GM18499 (cell line): Measurements from ENCODE around the gene EHD4.

Experiments used
- ATAC-seq: cut with Tn5 transposase; IDR thresholded peaks from one replicate; pipeline ENCODE4 v1.9.1; 2021; ENCODE audit warnings: moderate number of reproducible peaks; ENCODE audit not compliant: insufficient read depth, unreplicated experiment

The EHD4 gene

GRCh38 chr15:41982133-41982930 is 10.0 kb upstream of the EHD4 start:
- no peak for ATAC-seq

- no peak for ATAC-seq
Observed at GRCh38 chr15:41981371-41982132, 9.2 kb upstream of the EHD4 start.

DNA sequence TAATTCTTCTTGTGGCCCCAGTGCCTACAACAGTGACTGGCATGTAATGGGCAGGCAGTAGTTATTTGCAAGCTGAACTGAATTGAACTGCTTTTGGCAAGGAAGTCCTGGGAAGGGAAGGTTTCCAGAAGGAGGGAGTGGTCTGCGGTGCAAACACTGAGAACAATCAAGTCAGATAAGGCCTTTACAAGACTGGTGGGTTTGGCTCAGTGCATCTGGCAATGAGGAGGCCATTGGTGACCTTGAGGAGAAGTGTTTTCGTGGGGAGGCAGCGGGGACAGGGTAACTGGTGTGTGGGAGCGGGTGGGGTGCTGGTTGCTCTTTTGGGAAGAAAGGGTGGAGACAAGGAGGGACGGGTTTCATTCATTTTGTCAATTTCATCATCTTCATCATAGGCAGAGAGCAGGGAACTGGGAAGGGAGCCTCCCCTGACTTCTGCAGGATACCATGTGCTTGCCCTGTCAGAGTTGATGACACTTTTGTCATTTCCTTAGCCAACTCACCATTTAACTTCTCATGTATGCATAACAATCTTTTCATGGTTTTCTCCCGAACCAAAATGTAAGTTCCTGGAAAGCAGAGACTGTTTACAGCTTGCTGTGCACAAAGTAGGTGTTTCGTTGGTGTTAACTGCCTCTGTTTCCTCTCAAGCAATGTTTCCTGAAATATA is 8.4 kb upstream of the EHD4 start:
- ATAC-seq, result no peak

- ATAC-seq, result no peak
Observed at GRCh38 chr15:41979493-41980266, 7.3 kb upstream of the EHD4 start.

DNA sequence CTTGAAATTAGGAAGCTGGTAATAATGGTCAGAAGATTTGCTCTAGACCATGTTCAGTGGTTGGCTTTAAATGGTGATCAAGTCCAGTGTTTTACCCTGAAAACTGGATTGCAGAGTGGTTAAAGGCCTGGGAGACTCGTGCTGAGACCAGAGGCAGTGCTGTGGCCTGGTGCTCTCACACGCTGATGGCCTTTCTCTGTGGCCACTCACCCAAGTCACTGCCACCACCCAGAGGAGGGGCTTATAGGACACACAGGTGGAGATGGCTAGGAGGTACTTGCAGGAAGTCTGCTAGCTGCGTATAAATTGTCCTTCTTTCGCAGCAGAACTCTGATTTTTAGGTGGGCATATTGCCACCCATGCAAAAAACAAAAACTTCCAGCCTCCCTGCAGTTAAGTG is 6.2 kb upstream of the EHD4 start:
- ATAC-seq, result no peak

DNA sequence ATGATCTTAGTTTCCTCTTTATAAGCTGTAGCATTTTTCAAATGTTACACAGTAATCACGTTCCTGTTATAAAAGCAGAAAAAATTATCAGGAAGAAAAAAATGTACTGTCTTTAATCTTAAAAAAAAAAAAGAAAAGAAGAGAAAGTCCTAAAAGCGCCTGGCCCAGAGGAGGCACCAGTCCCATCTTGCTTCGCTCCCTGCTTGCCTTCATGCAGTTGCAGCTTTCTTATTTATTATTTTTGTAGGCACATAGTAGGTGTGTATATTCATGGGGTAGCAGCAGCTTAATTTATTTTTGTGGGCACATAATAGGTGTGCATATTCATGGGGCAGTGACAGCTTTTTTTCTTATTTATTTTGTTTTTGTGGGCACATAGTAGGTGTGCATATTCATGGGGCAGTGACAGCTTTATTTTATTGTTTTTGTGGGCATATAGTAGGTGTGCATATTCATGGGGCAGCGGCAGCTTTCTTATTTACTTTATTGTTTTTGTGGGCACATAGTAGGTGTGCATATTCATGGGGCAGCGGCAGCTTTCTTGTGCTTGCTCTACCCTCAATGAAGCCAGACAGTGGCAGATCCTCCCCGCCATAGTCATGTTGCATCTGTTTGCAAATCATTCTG is 5.5 kb upstream of the EHD4 start:
- ATAC-seq, result no peak

- ATAC-seq, result no peak
Observed at GRCh38 chr15:41975669-41976068, 3.3 kb upstream of the EHD4 start.

DNA sequence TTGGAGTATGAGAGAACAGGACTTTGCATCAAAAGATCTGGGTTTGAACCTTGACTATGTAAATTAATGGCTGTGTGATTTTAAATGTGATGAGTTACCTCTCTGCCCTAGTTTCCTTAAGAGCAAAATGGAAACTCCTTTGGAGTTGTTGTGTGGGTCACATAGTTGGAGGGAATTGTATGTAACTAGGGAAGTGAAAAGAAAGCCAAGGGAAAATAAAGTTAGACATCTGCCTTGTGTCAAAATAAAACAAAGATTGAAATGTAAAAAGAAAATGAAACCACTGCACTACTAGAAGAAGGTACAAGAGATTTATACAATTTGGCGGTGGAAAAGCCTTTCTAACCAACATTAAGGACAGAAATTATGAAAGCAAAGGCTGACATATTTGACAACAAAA is 1.7 kb upstream of the EHD4 start:
- no peak for ATAC-seq

DNA sequence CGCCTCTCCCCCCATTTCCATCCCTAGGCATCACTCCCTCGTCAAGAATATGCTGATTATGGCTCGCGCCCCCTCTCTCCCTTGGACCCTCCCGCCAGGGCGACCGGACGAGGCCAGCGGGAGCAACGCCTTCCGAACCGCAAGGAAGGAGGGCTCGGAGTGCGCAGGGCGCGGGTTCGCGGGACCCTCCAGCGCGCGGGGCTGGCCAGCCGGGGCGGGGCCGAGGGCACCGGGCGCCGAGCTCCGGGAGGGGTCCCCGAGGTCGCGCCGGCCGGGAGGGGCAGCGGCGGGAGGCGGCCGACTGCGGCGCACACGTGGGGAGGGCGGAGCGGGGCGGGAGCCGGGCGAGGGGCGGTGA is 483 bp downstream of the EHD4 start:
- ATAC-seq, result no peak

- peak; percentile 32 for ATAC-seq
Observed at GRCh38 chr15:41971089-41971894, 1.1 kb downstream of the EHD4 start.

DNA sequence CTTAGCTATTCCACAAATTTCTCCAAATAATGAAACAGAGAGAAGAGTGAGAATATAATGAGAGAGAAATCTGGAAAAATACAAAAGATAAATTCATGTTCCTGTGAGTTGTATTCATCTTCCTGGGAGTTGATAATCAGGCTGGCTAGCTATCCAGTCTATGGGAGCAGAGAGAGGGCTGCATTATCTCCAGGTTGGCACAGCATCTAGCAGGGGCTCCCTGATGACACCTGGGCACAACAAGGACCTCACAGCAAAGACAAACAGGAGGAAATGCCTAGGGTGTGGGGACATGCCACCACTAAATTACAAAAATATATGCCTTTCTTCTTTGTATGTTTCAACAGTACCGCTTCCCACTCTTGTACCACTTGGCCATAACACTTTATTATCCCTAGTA is 1.9 kb downstream of the EHD4 start:
- ATAC-seq, result no peak

- ATAC-seq, result no peak
Observed at GRCh38 chr15:41969851-41970431, 2.4 kb downstream of the EHD4 start.

- no peak for ATAC-seq
Observed at GRCh38 chr15:41968701-41969100, 3.7 kb downstream of the EHD4 start.

GRCh38 chr15:41967506-41968206 is 4.7 kb downstream of the EHD4 start:
- no peak for ATAC-seq

GRCh38 chr15:41966920-41967465 is 5.4 kb downstream of the EHD4 start:
- ATAC-seq, result no peak

DNA sequence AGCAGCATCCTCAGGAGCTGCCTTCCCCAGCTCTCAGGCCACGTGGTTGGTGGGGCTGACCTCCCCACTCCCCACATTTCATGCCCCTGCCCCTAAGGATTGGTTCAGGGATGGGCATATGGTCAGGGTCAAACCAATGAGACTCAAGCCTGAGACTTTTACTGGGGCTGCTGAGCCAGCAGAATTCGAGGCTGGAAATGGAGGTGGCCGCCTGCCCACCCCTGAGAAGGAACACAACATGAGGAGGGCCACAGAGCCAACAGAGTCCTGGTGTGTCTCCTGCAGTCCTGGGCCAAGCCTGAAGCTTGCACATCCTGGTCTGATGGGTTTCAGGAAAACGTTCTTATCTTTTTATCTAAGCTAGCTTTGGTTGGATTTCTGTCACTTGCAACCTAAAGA is 5.9 kb downstream of the EHD4 start:
- no peak for ATAC-seq

GRCh38 chr15:41965441-41966413 is 6.6 kb downstream of the EHD4 start:
- ATAC-seq, result no peak
